Suppressor macrophage treated with lipopolysaccharide for 4 hours (primary cell): Measurements from ENCODE around the gene PDE7B.
A peak's percentile ranks its signal among the peaks of the same experiment; 100 is the strongest.
"Not testable (repeated sequence)": the region's sequence is repeated elsewhere in the genome, so short reads cannot be mapped to it uniquely, and the experiment has no call there.

ENCODE experiments used
- DNase-seq: peaks from one replicate; pipeline ENCODE4 v3.0.0-alpha.2; 2020

Gene PDE7B

GRCh38 chr6:136210398-136211165 lies 359.1 kb downstream of the PDE7B start:
- no peak for DNase-seq

- DNase-seq: no peak
These were observed 361.1 kb downstream of the PDE7B start for GRCh38 chr6:136212608-136213007.

- no peak for DNase-seq
These were observed 361.6 kb downstream of the PDE7B start for GRCh38 chr6:136213012-136213539.

GRCh38 chr6:136213853-136214252 lies 362.4 kb downstream of the PDE7B start:
- no peak for DNase-seq

GRCh38 chr6:136216503-136217401 lies 365.3 kb downstream of the PDE7B start:
- no peak for DNase-seq

GRCh38 chr6:136224974-136225373 lies 373.5 kb downstream of the PDE7B start:
- not testable (repeated sequence) for DNase-seq

- DNase-seq: peak; percentile 37
These were observed 374.0 kb downstream of the PDE7B start for GRCh38 chr6:136225496-136225895.

- DNase-seq: peak; percentile 71
These were observed 374.6 kb downstream of the PDE7B start for GRCh38 chr6:136226027-136226673.

GRCh38 chr6:136226674-136227377 lies 375.3 kb downstream of the PDE7B start:
- peak; percentile 45 for DNase-seq

GRCh38 chr6:136228814-136229213 lies 377.3 kb downstream of the PDE7B start:
- DNase-seq: peak; percentile 84

- peak; percentile 20 for DNase-seq
These were observed 378.8 kb downstream of the PDE7B start for GRCh38 chr6:136230219-136230853.

GRCh38 chr6:136232701-136233100 lies 381.2 kb downstream of the PDE7B start:
- no peak for DNase-seq

- DNase-seq: no peak
These were observed 383.7 kb downstream of the PDE7B start for GRCh38 chr6:136235233-136235564.

- DNase-seq: peak; percentile 79
These were observed 385.2 kb downstream of the PDE7B start for GRCh38 chr6:136236466-136237293.

GRCh38 chr6:136244061-136244616 lies 392.6 kb downstream of the PDE7B start:
- no peak for DNase-seq
